OCI-M1 (cell line): ENCODE measurements around the gene TMEM9.
A peak's percentile ranks its signal among the peaks of the same experiment; 100 is the strongest.

ENCODE experiments used
- DNase-seq: peaks from one replicate; lab custom pipeline; 2025; lab: John Stamatoyannopoulos, UW

The TMEM9 gene

GRCh38 chr1:201154389-201155165 lies at the start of gene TMEM9:
TSS of gene TMEM9 (minus strand) at chr1:201154474. CDS start at chr1:201153923, 551 bp downstream.
- peak; percentile 99 for DNase-seq

GRCh38 chr1:201198598-201198997 lies 44.3 kb upstream of the TMEM9 start:
- DNase-seq, result no peak

- DNase-seq, result no peak
These were observed 39.8 kb upstream of the TMEM9 start for GRCh38 chr1:201194046-201194445.

- DNase-seq, result no peak
These were observed 38.1 kb upstream of the TMEM9 start for GRCh38 chr1:201192261-201192788.

GRCh38 chr1:201191653-201192260 lies 37.5 kb upstream of the TMEM9 start:
- no peak for DNase-seq

GRCh38 chr1:201190624-201191051 lies 36.4 kb upstream of the TMEM9 start, which contains the start of gene IGFN1:
TSS of gene IGFN1 (plus strand) at chr1:201190824. CDS start at chr1:201193294, 2,470 bp downstream.
- DNase-seq, result no peak

GRCh38 chr1:201190005-201190404 lies 35.7 kb upstream of the TMEM9 start:
- DNase-seq, result no peak

- DNase-seq, result no peak
These were observed 34.8 kb upstream of the TMEM9 start for GRCh38 chr1:201189085-201189484.

- no peak for DNase-seq
These were observed 31.9 kb upstream of the TMEM9 start for GRCh38 chr1:201186192-201186591.

GRCh38 chr1:201185527-201186128 lies 31.4 kb upstream of the TMEM9 start:
- DNase-seq, result no peak

- no peak for DNase-seq
These were observed 30.8 kb upstream of the TMEM9 start for GRCh38 chr1:201185123-201185453.

GRCh38 chr1:201184307-201185122 lies 30.2 kb upstream of the TMEM9 start:
- DNase-seq, result peak; percentile 74

- no peak for DNase-seq
These were observed 29.5 kb upstream of the TMEM9 start for GRCh38 chr1:201183753-201184152.

- DNase-seq, result no peak
These were observed 28.9 kb upstream of the TMEM9 start for GRCh38 chr1:201183209-201183608.

- DNase-seq, result no peak
These were observed 27.5 kb upstream of the TMEM9 start for GRCh38 chr1:201181726-201182125.

- DNase-seq, result no peak
These were observed 27.0 kb upstream of the TMEM9 start for GRCh38 chr1:201181323-201181722.

- DNase-seq, result no peak
These were observed 26.6 kb upstream of the TMEM9 start for GRCh38 chr1:201180901-201181300.

- no peak for DNase-seq
These were observed 25.9 kb upstream of the TMEM9 start for GRCh38 chr1:201180141-201180540.

- no peak for DNase-seq
These were observed 24.4 kb upstream of the TMEM9 start for GRCh38 chr1:201178718-201179117.

- DNase-seq, result no peak
These were observed 22.7 kb upstream of the TMEM9 start for GRCh38 chr1:201176940-201177339.

- no peak for DNase-seq
These were observed 21.7 kb upstream of the TMEM9 start for GRCh38 chr1:201175820-201176500.
